K562 (cell line): ENCODE data around the gene KMT2C. TPM values are rescaled to one million over a fixed set of nuclear protein-coding genes. Genes with fewer than 3 reads are reported as not detected.
A peak's percentile ranks its signal among the peaks of the same experiment; 100 is the strongest.

Source experiments
- ATF1 ChIP-seq, 2 experiments: fragments of 450-650 bp in 1 of 2; IDR thresholded peaks; 2 replicates each; pipeline ENCODE4 v1.6.1; 2016; ENCODE audit warnings: missing compliant biosample characterization in 1 of 2, missing genetic modification characterization in 1 of 2
- BRCA1 ChIP-seq, 2 experiments: fragments of 450-650 bp in 1 of 2; sonication (generic) in 1 of 2; formaldehyde crosslinking in 1 of 2; IDR thresholded peaks; 2 replicates each; pipeline versions ENCODE4 v1.5.0 to v1.6.1; 2017 to 2020; ENCODE audit warnings: mild to moderate bottlenecking in 1 of 2, missing genetic modification reagents in 1 of 2
- CHD1 ChIP-seq: fragments of 200-600 bp; sonication (generic); IDR thresholded peaks from one replicate; pipeline ENCODE4 v1.6.1; 2012; ENCODE audit warnings: mild to moderate bottlenecking, moderate library complexity, low read length, inconsistent platforms
- CLOCK ChIP-seq: fragments of 250-450 bp; sonication (Bioruptor Pico); IDR thresholded peaks from 2 replicates; pipeline ENCODE4 v1.4.0; 2020; ENCODE audit warnings: mild to moderate bottlenecking, moderate library complexity, borderline replicate concordance
- CXXC5 ChIP-seq: fragments of 250-450 bp; sonication (Bioruptor Pico); IDR thresholded peaks from 2 replicates; pipeline ENCODE4 v1.8.0; 2022; ENCODE audit warnings: inconsistent platforms, mild to moderate bottlenecking, moderate library complexity
- GABPA ChIP-seq: fragments of 200-800 bp; sonication (Bioruptor generic); conservative IDR thresholded peaks from 2 replicates; pipeline ENCODE4 v1.6.1; 2016; ENCODE audit warnings: low read depth, missing genetic modification characterization, missing compliant biosample characterization
- GTF2A2 ChIP-seq: IDR thresholded peaks from 2 replicates; pipeline ENCODE4 v1.6.1; 2016; ENCODE audit warnings: mild to moderate bottlenecking, missing genetic modification characterization, missing compliant biosample characterization
- ID3 ChIP-seq, 2 experiments: fragments of 250-450 bp in 1 of 2; fragments of 450-650 bp in 1 of 2; sonication (Bioruptor Pico) in 1 of 2; IDR thresholded peaks; 2 replicates each; pipeline versions ENCODE4 v1.6.1 to v1.8.0; 2016 to 2021; ENCODE audit warnings: mild to moderate bottlenecking in 2 of 2, moderate library complexity in 2 of 2, missing compliant biosample characterization in 1 of 2, missing genetic modification characterization in 1 of 2
- KDM4B ChIP-seq, 2 experiments: fragments of 450-650 bp in 1 of 2; sonication (generic) in 1 of 2; IDR thresholded peaks; 2 replicates each; pipeline ENCODE4 v1.6.1; 2016 to 2017; ENCODE audit warnings: borderline replicate concordance in 2 of 2, antibody characterized with exemption in 1 of 2, low read depth in 1 of 2, mild to moderate bottlenecking in 1 of 2
- KDM5B ChIP-seq: fragments of 200-600 bp; sonication (generic); IDR thresholded peaks from 2 replicates; pipeline ENCODE4 v1.6.1; 2012; ENCODE audit warnings: low read depth, mild to moderate bottlenecking, moderate library complexity, low read length, control low read depth, inconsistent platforms; ENCODE audit not compliant: insufficient replicate concordance
- PTRF ChIP-seq: fragments of 450-650 bp; IDR thresholded peaks from 2 replicates; pipeline ENCODE4 v1.6.1; 2016; ENCODE audit warnings: mild to moderate bottlenecking, missing genetic modification characterization, missing compliant biosample characterization
- SMARCA5 ChIP-seq: fragments of 450-650 bp; IDR thresholded peaks from 2 replicates; pipeline ENCODE4 v1.6.1; 2016
- ZBTB17 ChIP-seq: fragments of 450-650 bp; formaldehyde crosslinking; IDR thresholded peaks from 2 replicates; pipeline ENCODE4 v1.4.0; 2020; ENCODE audit warnings: mild to moderate bottlenecking
- ZFP91 ChIP-seq: sonication (generic); formaldehyde crosslinking; IDR thresholded peaks from 2 replicates; pipeline ENCODE4 v1.8.0; 2022; ENCODE audit warnings: mild to moderate bottlenecking, missing genetic modification reagents
- ZSCAN29 ChIP-seq: fragments of 450-650 bp; IDR thresholded peaks from 2 replicates; pipeline ENCODE4 v1.6.1; 2017
- polyA plus RNA-seq, 8 experiments: library from polyadenylated mRNA; depleted of rRNA in 4 of 8; stranded (reverse) in 5 of 8; unstranded in 3 of 8; fragments of >200 nt; fragmentation: Nextera tagmentation in 2 of 8; fragmentation: Illumina TruSeq in 1 of 8; extraction: Ambion mirVana in 2 of 8; extraction: Trizol in 1 of 8; gene quantifications; 2 replicates each; pipeline versions ENCODE4 v1.2.1 to v1.2.3, GENCODE V29; 2011 to 2014; ENCODE audit warnings: inconsistent platforms in 1 of 8, missing spikeins in 1 of 8
- total RNA-seq, 7 experiments: library from RNA; depleted of rRNA in 6 of 7; stranded (reverse); fragments of >200 nt in 6 of 7; fragmentation: Illumina TruSeq in 2 of 7; extraction: Trizol in 2 of 7; gene quantifications; 2 replicates each; pipeline versions ENCODE4 v1.2.1 to v1.2.3, GENCODE V29; 2011 to 2021; ENCODE audit warnings: low replicate concordance in 1 of 7

KMT2C gene
- total and polyA plus RNA-seq, 9 of the 15 experiments (the other 6 are each of a cell fraction or from before 2014, with no cell fraction given): 4.9 to 67.8 (median 27.1) TPM

GRCh38 chr7:152459724-152460251, 24.0 kb upstream of the KMT2C start (continued):
- no peak for TF ChIP-seq CLOCK (CRISPR knock-in tag)
- TF ChIP-seq PTRF (tag): no peak
- TF ChIP-seq ZSCAN29: no peak
- TF ChIP-seq SMARCA5: no peak
- TF ChIP-seq CHD1: no peak
- no peak for TF ChIP-seq BRCA1 (IDR thresholded peaks at IDR 0.05)
- no peak for TF ChIP-seq BRCA1 (CRISPR knock-in tag; IDR thresholded peaks at IDR 0.05)
- 0 out of 4 replicates have a peak, but pooled peaks of 1 of the 2 experiments have one; percentile 62 for TF ChIP-seq KDM4B (IDR thresholded peaks at IDR 0.05; ENCODE audit: borderline replicate concordance in 2 of 2, low read depth in 1 of 2)
- no peak for TF ChIP-seq CXXC5
- TF ChIP-seq ZFP91 (CRISPR knock-in tag): no peak
- TF ChIP-seq ATF1 (CRISPR knock-in tag; IDR thresholded peaks at IDR 0.05): no peak
- peak; percentile 29; the same call in 1 of the 2 replicates for TF ChIP-seq ATF1 (tag; IDR thresholded peaks at IDR 0.05)
- TF ChIP-seq GTF2A2 (tag): no peak
- TF ChIP-seq KDM5B: no peak
- no peak for TF ChIP-seq ZBTB17 (CRISPR knock-in tag)
- peak; percentile 25; the same call in 1 of the 2 replicates for TF ChIP-seq GABPA (tag)
- TF ChIP-seq ID3 (CRISPR knock-in tag; IDR thresholded peaks at IDR 0.05): no peak
- no peak for TF ChIP-seq ID3 (tag; IDR thresholded peaks at IDR 0.05)
